ENCODE measurements around the gene ABRACL. TPM values are rescaled to one million over a fixed set of nuclear protein-coding genes. Genes with fewer than 3 reads are reported as not detected.

Gene ABRACL
- total and polyA plus RNA-seq, 2 of the 4 experiments (the other 2 are of a cell fraction) = 16.0 to 27.9 TPM

GRCh38 chr6:139020689-139021088 lies 7.9 kb upstream of the ABRACL start:
- H3K36me3 ChIP-seq (ENCODE audit: control insufficient read depth, insufficient read depth, low read length) = no peaks in the 10 kb centered on the region
- no peak overlapping the region for H2BK120ac ChIP-seq (ENCODE audit: low read depth, low read length)
- WGBS, 2 experiments (ENCODE audit: extremely low coverage in 2 of 2, insufficient read length in 1 of 2) = no CpG with 5 or more reads among the region's 3 CpGs
- H3K14ac ChIP-seq (replicated peaks; ENCODE audit: low read depth, low read length) = no peak overlapping the region
- H2AFZ ChIP-seq (replicated peaks; ENCODE audit: low read length, poor library complexity) = no peak overlapping the region
- POLR2A ChIA-PET (ENCODE audit: unreplicated experiment) = no interaction called here
- intact Hi-C loops (cut with micrococcal nuclease) = no loop called here
- in situ Hi-C loops (cut with MboI; ENCODE audit: low sequenced_read_pairs) = no loop called here
- H3K56ac ChIP-seq (ENCODE audit: extremely low read depth, insufficient read depth, low read length) = no peak overlapping the region
- DNase-seq (no peak), ATAC-seq (ENCODE audit: low read depth) (no peak)
- no peaks in the 10 kb centered on the region for H4K20me1 ChIP-seq (ENCODE audit: insufficient read depth, low read length)
- H3K9me1 ChIP-seq (ENCODE audit: insufficient read depth, low read length) = no peaks in the 10 kb centered on the region
- CTCF ChIA-PET = no interaction called here
- no peak overlapping the region for H2BK5ac ChIP-seq (ENCODE audit: low read depth, low read length, poor library complexity, severe bottlenecking)
- H2AK5ac ChIP-seq (ENCODE audit: low read depth, low read length) = no peak overlapping the region
- H3K4me2 ChIP-seq (ENCODE audit: low read depth, low read length) = no peak overlapping the region
- H2AK9ac ChIP-seq (replicated peaks; ENCODE audit: low read depth, low read length, poor library complexity) = no peak overlapping the region
- H3K4me3 ChIP-seq (ENCODE audit: insufficient read depth, low read depth, low read length) = no peak overlapping the region
- no peak overlapping the region for H4K8ac ChIP-seq (ENCODE audit: low read depth in 2 of 2, low read length in 2 of 2)
- no peaks in the 10 kb centered on the region for H3K9me3 ChIP-seq (ENCODE audit: control insufficient read depth, insufficient read depth, low read length)
- TF ChIP-seq MAFK (IDR thresholded peaks at IDR 0.05; ENCODE audit: low read depth, low read length) = no peak
- no peak for TF ChIP-seq NFE2L2 (IDR thresholded peaks at IDR 0.05; ENCODE audit: low read depth, low read length)
- TF ChIP-seq MXI1 (IDR thresholded peaks at IDR 0.05; ENCODE audit: borderline replicate concordance, low read depth, low read length) = no peak
- TF ChIP-seq, protein P1, sequence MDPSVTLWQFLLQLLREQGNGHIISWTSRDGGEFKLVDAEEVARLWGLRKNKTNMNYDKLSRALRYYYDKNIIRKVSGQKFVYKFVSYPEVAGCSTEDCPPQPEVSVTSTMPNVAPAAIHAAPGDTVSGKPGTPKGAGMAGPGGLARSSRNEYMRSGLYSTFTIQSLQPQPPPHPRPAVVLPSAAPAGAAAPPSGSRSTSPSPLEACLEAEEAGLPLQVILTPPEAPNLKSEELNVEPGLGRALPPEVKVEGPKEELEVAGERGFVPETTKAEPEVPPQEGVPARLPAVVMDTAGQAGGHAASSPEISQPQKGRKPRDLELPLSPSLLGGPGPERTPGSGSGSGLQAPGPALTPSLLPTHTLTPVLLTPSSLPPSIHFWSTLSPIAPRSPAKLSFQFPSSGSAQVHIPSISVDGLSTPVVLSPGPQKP (IDR thresholded peaks at IDR 0.05; ENCODE audit: borderline replicate concordance, low read depth, low read length) = no peak
- no peak for TF ChIP-seq RCOR1 (IDR thresholded peaks at IDR 0.05; ENCODE audit: insufficient replicate concordance, low read length)
- TF ChIP-seq SMC3 (IDR thresholded peaks at IDR 0.05; ENCODE audit: low read depth, low read length) = no peak
- no peak for TF ChIP-seq POLR2A (IDR thresholded peaks at IDR 0.05; ENCODE audit: low read depth, low read length)
- no peak for TF ChIP-seq USF2 (IDR thresholded peaks at IDR 0.05; ENCODE audit: low read depth, low read length)
- TF ChIP-seq BHLHE40 (IDR thresholded peaks at IDR 0.05; ENCODE audit: low read depth, low read length) = no peak
- no peak for TF ChIP-seq RFX5 (IDR thresholded peaks at IDR 0.05; ENCODE audit: low read depth, low read length)
- no peak for TF ChIP-seq CEBPB (IDR thresholded peaks at IDR 0.05; ENCODE audit: low read depth, low read length)
- no peak for TF ChIP-seq FOS (IDR thresholded peaks at IDR 0.05; ENCODE audit: low read depth, low read length)
- TF ChIP-seq MAZ (IDR thresholded peaks at IDR 0.05; ENCODE audit: borderline replicate concordance, low read depth, low read length) = no peak
- H3K27ac ChIP-seq (ENCODE audit: insufficient read depth, low read length) = no peak overlapping the region
- no peak overlapping the region for H4K5ac ChIP-seq (ENCODE audit: low read depth, low read length)
- no peaks in the 10 kb centered on the region for H3K4me1 ChIP-seq (ENCODE audit: control insufficient read depth, insufficient read depth, low read length)
- no peaks in the 10 kb centered on the region for H3K79me1 ChIP-seq (ENCODE audit: low read depth in 1 of 2, low read length in 2 of 2)
- H4K91ac ChIP-seq (ENCODE audit: insufficient read depth, low read depth, low read length) = no peak overlapping the region
- no peaks in the 10 kb centered on the region for H3K27me3 ChIP-seq (ENCODE audit: control insufficient read depth, insufficient read depth, low read length)
- H2BK15ac ChIP-seq (ENCODE audit: low read depth, low read length) = no peak overlapping the region
- dilution Hi-C loops (cut with HindIII; ENCODE audit: low sequenced_read_pairs, unreplicated experiment) = no loop called here
- no TSS peak for BruUV-seq (replicated peaks)
- no peak overlapping the region for H2BK20ac ChIP-seq (ENCODE audit: low read depth, low read length)
- H3K23ac ChIP-seq (ENCODE audit: low read depth, low read length) = no peak overlapping the region
- H3K9ac ChIP-seq (ENCODE audit: low read depth, low read length) = no peak overlapping the region
- H3K18ac ChIP-seq (ENCODE audit: low read depth, low read length) = no peak overlapping the region
- no peak overlapping the region for H3K4ac ChIP-seq (ENCODE audit: low read depth, low read length)

Data from IMR-90 (cell line).